GM12878 (cell line): Measurements from ENCODE around the gene CRYBB1. TPM values are rescaled to one million over a fixed set of nuclear protein-coding genes. Genes with fewer than 3 reads are reported as not detected.

Experiments used
- ATAC-seq: fragments of 200-7000 bp; cut with Tn5 transposase; 3 replicates; pipeline ENCODE4 v1.9.1; 2020; ENCODE audit warnings: mild to moderate bottlenecking, moderate library complexity
- BruUV-seq: library from RNA; stranded (reverse); fragments of 400-500 nt; replicated peaks from 2 replicates; lab custom pipeline; 2021; lab: Mats Ljungman, UMichigan
- CTCF ChIA-PET: fragments of 300-600 bp; sonication (Branson Sonifier 250); formaldehyde crosslinking; extraction: SDS; loops from one replicate; lab custom pipeline; 2021; ENCODE audit warnings: inconsistent platforms; lab: Yijun Ruan, JAX
- POLR2A ChIA-PET: fragments of 350-600 bp; formaldehyde crosslinking; extraction: SDS; loops from one replicate; lab custom pipeline; 2021; ENCODE audit warnings: inconsistent platforms; lab: Charles Lee
- RAD21 ChIA-PET: fragments of 300-600 bp; sonication (Branson Sonifier 250); formaldehyde crosslinking; loops from one replicate; lab custom pipeline; 2023; ENCODE audit warnings: antibody characterized with exemption; ENCODE audit not compliant: unreplicated experiment; lab: Charles Lee
- SMC1A ChIA-PET: fragments of 300-600 bp; sonication (Branson Sonifier 250); formaldehyde crosslinking; loops from one replicate; lab custom pipeline; 2023; ENCODE audit not compliant: unreplicated experiment, uncharacterized antibody; lab: Charles Lee
- DNase-seq: peaks from one replicate; pipeline ENCODE4 v3.0.0-alpha.2; 2011; ENCODE audit warnings: low read depth, low spot score
- FAIRE-seq: peaks from 3 replicates; lab custom pipeline; 2011; peaks lifted over from hg19 to GRCh38; lab: Jason Lieb, UNC
- H2AFZ ChIP-seq: 2 replicates; pipeline ENCODE4 v1.6.0; 2011; ENCODE audit warnings: low read depth, low read length, control low read depth; ENCODE audit not compliant: control insufficient read depth
- H3K27ac ChIP-seq: 2 replicates; pipeline ENCODE4 v1.5.1; 2011; ENCODE audit warnings: control low read depth; ENCODE audit not compliant: control insufficient read depth, insufficient read depth
- H3K27me3 ChIP-seq, 2 experiments: replicated peaks in 1 of 2; 2 replicates each; pipeline versions ENCODE4 v1.6.0 to v1.6.1; 2011; ENCODE audit warnings: low read length in 1 of 2; ENCODE audit not compliant: control insufficient read depth in 2 of 2, insufficient read depth in 2 of 2
- H3K36me3 ChIP-seq, 2 experiments: 2 replicates each; pipeline ENCODE4 v1.5.1; 2011; ENCODE audit warnings: low read length in 1 of 2; ENCODE audit not compliant: control insufficient read depth in 2 of 2, insufficient read depth in 2 of 2
- H3K4me1 ChIP-seq: 2 replicates; pipeline ENCODE4 v1.6.1; 2011; ENCODE audit warnings: mild to moderate bottlenecking, low read length, moderate library complexity, mixed read lengths; ENCODE audit not compliant: control insufficient read depth, insufficient read depth
- H3K4me2 ChIP-seq: 2 replicates; pipeline ENCODE4 v1.6.0; 2011; ENCODE audit warnings: control low read depth; ENCODE audit not compliant: control insufficient read depth, insufficient read depth
- H3K4me3 ChIP-seq: fragments of 200-600 bp; sonication (generic); 2 replicates; pipeline ENCODE4 v1.5.1; 2016
- H3K79me2 ChIP-seq: 2 replicates; pipeline ENCODE4 v1.6.0; 2011; ENCODE audit warnings: low read length; ENCODE audit not compliant: control insufficient read depth, insufficient read depth
- H3K9ac ChIP-seq: 2 replicates; pipeline ENCODE4 v1.8.0; 2011; ENCODE audit warnings: low read length, control low read depth, mixed read lengths; ENCODE audit not compliant: control insufficient read depth, insufficient read depth
- H3K9me3 ChIP-seq: replicated peaks from 3 replicates; pipeline ENCODE4 v1.5.1; 2011; ENCODE audit warnings: mild to moderate bottlenecking, low read length; ENCODE audit not compliant: control insufficient read depth, insufficient read depth
- H4K20me1 ChIP-seq: 2 replicates; pipeline ENCODE4 v1.6.0; 2011; ENCODE audit not compliant: control insufficient read depth, insufficient read depth
- CBX3 ChIP-seq: fragments of 200-600 bp; sonication (generic); IDR thresholded peaks from 2 replicates; pipeline ENCODE4 v1.6.1; 2016; ENCODE audit warnings: low read depth, borderline replicate concordance
- ETV6 ChIP-seq, 2 experiments: fragments of 450-650 bp in 1 of 2; IDR thresholded peaks in 1 of 2; conservative IDR thresholded peaks in 1 of 2; 2 replicates each; pipeline ENCODE4 v1.6.1; 2014; ENCODE audit warnings: antibody characterized with exemption in 1 of 2, borderline replicate concordance in 1 of 2, low read depth in 1 of 2, mild to moderate bottlenecking in 1 of 2, moderate library complexity in 1 of 2
- HCFC1 ChIP-seq: fragments of 150-350 bp; IDR thresholded peaks from 2 replicates; pipeline ENCODE4 v1.6.1; 2014; ENCODE audit warnings: low read length
- HDAC6 ChIP-seq: fragments of 200-600 bp; sonication (generic); IDR thresholded peaks from one replicate; pipeline ENCODE4 v1.8.0; 2017; ENCODE audit warnings: antibody characterized with exemption; ENCODE audit not compliant: unreplicated experiment
- MTA3 ChIP-seq: IDR thresholded peaks from 2 replicates; pipeline ENCODE4 v1.6.1; 2012; ENCODE audit warnings: low read length, inconsistent platforms, borderline replicate concordance
- PML ChIP-seq: IDR thresholded peaks from 2 replicates; pipeline ENCODE4 v1.6.1; 2012; ENCODE audit warnings: low read length, inconsistent platforms
- POLR2AphosphoS2 ChIP-seq: IDR thresholded peaks from 2 replicates; pipeline ENCODE4 v1.6.1; 2011; ENCODE audit warnings: low read depth, mild to moderate bottlenecking, low read length, improper control_type of control experiment, moderate library complexity
- RAD21 ChIP-seq: IDR thresholded peaks from 2 replicates; pipeline ENCODE4 v1.6.1; 2011; ENCODE audit warnings: mild to moderate bottlenecking, low read depth, low read length, moderate library complexity; ENCODE audit not compliant: insufficient read depth
- RAD51 ChIP-seq: fragments of 450-650 bp; IDR thresholded peaks from 2 replicates; pipeline ENCODE4 v1.6.1; 2016; ENCODE audit warnings: moderate library complexity, mild to moderate bottlenecking, inconsistent platforms
- SUPT20H ChIP-seq: IDR thresholded peaks from 2 replicates; pipeline ENCODE4 v1.6.1; 2011; ENCODE audit warnings: low read depth, mild to moderate bottlenecking, low read length, moderate library complexity, borderline replicate concordance; ENCODE audit not compliant: control insufficient read depth
- TARDBP ChIP-seq: IDR thresholded peaks from 2 replicates; pipeline ENCODE4 v1.6.1; 2016; ENCODE audit warnings: borderline replicate concordance
- TCF12 ChIP-seq: IDR thresholded peaks from 2 replicates; pipeline ENCODE4 v1.6.1; 2011; ENCODE audit warnings: low read depth, mild to moderate bottlenecking, low read length
- WRNIP1 ChIP-seq: IDR thresholded peaks from 2 replicates; pipeline ENCODE4 v1.6.1; 2011; ENCODE audit warnings: low read depth, low read length, improper control_type of control experiment, borderline replicate concordance
- ZNF217 ChIP-seq: fragments of 450-650 bp; IDR thresholded peaks from 2 replicates; pipeline ENCODE4 v1.6.1; 2017; ENCODE audit warnings: antibody characterized with exemption, mild to moderate bottlenecking
- ZZZ3 ChIP-seq: IDR thresholded peaks from 2 replicates; pipeline ENCODE4 v1.6.1; 2011; ENCODE audit warnings: low read depth; ENCODE audit not compliant: control insufficient read depth, insufficient read length
- WGBS: methylation state at CpG from one replicate; pipeline ENCODE4 v1.1.6; 2016; ENCODE audit warnings: low lambda C conversion rate; ENCODE audit not compliant: insufficient replicate concordance, insufficient coverage; ENCODE audit errors: missing lambda C conversion rate; 5-methylcytosine and 5-hydroxymethylcytosine counted together
- in situ Hi-C: fragments of 300-500 bp; cut with MboI; formaldehyde crosslinking; loops from 9 replicates; pipeline ENCODE4 v1.14.3; 2018; ENCODE audit warnings: mixed read lengths
- intact Hi-C: fragments of 100-400 bp; cut with micrococcal nuclease; formaldehyde crosslinking; loops from one replicate; pipeline ENCODE4 v1.14.2; 2022; ENCODE audit not compliant: unreplicated experiment
- polyA plus RNA-seq, 11 experiments: library from polyadenylated mRNA; depleted of rRNA in 4 of 11; unstranded in 6 of 11; stranded (reverse) in 5 of 11; fragments of >200 nt; fragmentation: Nextera tagmentation in 4 of 11; fragmentation: Illumina TruSeq in 1 of 11; extraction: Ambion mirVana in 4 of 11; extraction: Trizol in 1 of 11; gene quantifications; 1 replicate in 1 of 11; 2 replicates in 10 of 11; pipeline versions ENCODE4 v1.2.1 to v1.2.3, GENCODE V29; 2011 to 2016; ENCODE audit warnings: inconsistent platforms in 2 of 11, missing spikeins in 2 of 11, low read depth in 1 of 11
- total RNA-seq, 4 experiments: library from RNA; depleted of rRNA in 3 of 4; stranded (reverse); fragments of >200 nt in 3 of 4; fragmentation: Illumina TruSeq in 1 of 4; extraction: Trizol in 1 of 4; gene quantifications; 2 replicates each; pipeline versions ENCODE4 v1.2.1 to v1.2.3, GENCODE V29; 2013 to 2021
- TF ChIP-seq, protein P1 (sequence below): fragments of 450-650 bp; IDR thresholded peaks from 2 replicates; pipeline ENCODE4 v1.6.1; 2017; ENCODE audit warnings: antibody characterized with exemption, mild to moderate bottlenecking, moderate library complexity
- TF ChIP-seq, protein P2 (sequence below): fragments of 450-650 bp; IDR thresholded peaks from 2 replicates; pipeline ENCODE4 v1.6.1; 2014; ENCODE audit warnings: mild to moderate bottlenecking
- TF ChIP-seq, protein P3 (sequence below): fragments of 450-650 bp; IDR thresholded peaks from 2 replicates; pipeline ENCODE4 v1.6.1; 2017; ENCODE audit warnings: borderline replicate concordance
- TF ChIP-seq, protein P4 (sequence below): fragments of 450-650 bp; IDR thresholded peaks from 2 replicates; pipeline ENCODE4 v1.6.1; 2016; ENCODE audit warnings: mild to moderate bottlenecking

CRYBB1 gene
- total and polyA plus RNA-seq, 10 of the 15 experiments (the other 5 are each of a cell fraction or from before 2014, with no cell fraction given), result 0.09 to 0.64 (median 0.23) TPM; not detected in 5

DNA sequence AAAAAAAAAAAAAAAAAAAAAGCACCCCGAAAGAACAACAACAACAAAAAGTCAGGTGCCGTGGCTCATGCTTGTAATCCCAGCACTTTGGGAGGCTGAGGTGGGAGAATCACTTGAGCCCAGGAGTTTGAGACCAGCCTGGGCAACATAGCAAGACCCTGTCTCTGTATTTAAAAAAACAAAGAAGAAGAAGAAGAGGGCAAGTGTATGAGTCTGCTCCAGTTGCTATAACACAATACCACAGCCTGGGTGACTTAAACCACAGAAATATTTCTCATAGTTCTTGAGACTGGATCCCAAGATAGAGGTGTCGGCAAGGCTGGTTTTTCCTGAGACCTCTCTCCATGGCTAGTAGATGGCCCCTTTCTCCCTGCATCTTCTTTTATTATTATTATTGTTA, 16.4 kb upstream of the CRYBB1 start:
- H3K4me2 ChIP-seq, result no peak overlapping the region
- H2AFZ ChIP-seq, result no peak overlapping the region
- no peaks in the 10 kb centered on the region for H4K20me1 ChIP-seq
- ChIA-PET POLR2A (no interaction called here), SMC1A (no interaction called here), RAD21 (no interaction called here), CTCF (interaction anchor here (0.8 kb wide), 1 partner anchor 131 kb away, joined by 4 read pairs; no protein-coding TSS in a partner anchor)
- no peak for ATAC-seq
- no peaks in the 10 kb centered on the region for H3K27me3 ChIP-seq
- H3K79me2 ChIP-seq, result no peaks in the 10 kb centered on the region
- H3K4me3 ChIP-seq, result no peak overlapping the region
- FAIRE-seq, result no peak
- in situ Hi-C loops (no loop called here), intact Hi-C loops (no loop called here)
- 55% methylated on average over 2 of the region's 3 CpGs for WGBS
- H3K4me1 ChIP-seq, result no peaks in the 10 kb centered on the region
- no peaks in the 10 kb centered on the region for H3K36me3 ChIP-seq
- no peak for DNase-seq
- no peaks in the 10 kb centered on the region; the same call in 2 of the 3 replicates for H3K9me3 ChIP-seq
- no TSS peak for BruUV-seq
- H3K9ac ChIP-seq, result no peak overlapping the region
- H3K27ac ChIP-seq, result no peak overlapping the region
- TF ChIP-seq TCF12 (no peak), RAD21 (no peak), CBX3 (no peak), WRNIP1 (no peak), RAD51 (no peak), SUPT20H (no peak), HDAC6 (no peak), ETV6 (conservative IDR thresholded peaks at IDR 0.05 in 1 of 2, IDR thresholded peaks at IDR 0.05 in 1 of 2; ENCODE audit: borderline replicate concordance in 1 of 2, low read depth in 1 of 2) (no peak), PML (no peak), ZZZ3 (no peak), HCFC1 (no peak), TARDBP (no peak), ZNF217 (no peak), MTA3 (no peak), POLR2AphosphoS2 (no peak)
- TF ChIP-seq, protein P1, sequence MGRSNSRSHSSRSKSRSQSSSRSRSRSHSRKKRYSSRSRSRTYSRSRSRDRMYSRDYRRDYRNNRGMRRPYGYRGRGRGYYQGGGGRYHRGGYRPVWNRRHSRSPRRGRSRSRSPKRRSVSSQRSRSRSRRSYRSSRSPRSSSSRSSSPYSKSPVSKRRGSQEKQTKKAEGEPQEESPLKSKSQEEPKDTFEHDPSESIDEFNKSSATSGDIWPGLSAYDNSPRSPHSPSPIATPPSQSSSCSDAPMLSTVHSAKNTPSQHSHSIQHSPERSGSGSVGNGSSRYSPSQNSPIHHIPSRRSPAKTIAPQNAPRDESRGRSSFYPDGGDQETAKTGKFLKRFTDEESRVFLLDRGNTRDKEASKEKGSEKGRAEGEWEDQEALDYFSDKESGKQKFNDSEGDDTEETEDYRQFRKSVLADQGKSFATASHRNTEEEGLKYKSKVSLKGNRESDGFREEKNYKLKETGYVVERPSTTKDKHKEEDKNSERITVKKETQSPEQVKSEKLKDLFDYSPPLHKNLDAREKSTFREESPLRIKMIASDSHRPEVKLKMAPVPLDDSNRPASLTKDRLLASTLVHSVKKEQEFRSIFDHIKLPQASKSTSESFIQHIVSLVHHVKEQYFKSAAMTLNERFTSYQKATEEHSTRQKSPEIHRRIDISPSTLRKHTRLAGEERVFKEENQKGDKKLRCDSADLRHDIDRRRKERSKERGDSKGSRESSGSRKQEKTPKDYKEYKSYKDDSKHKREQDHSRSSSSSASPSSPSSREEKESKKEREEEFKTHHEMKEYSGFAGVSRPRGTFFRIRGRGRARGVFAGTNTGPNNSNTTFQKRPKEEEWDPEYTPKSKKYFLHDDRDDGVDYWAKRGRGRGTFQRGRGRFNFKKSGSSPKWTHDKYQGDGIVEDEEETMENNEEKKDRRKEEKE, result no peak
- TF ChIP-seq, protein P2, sequence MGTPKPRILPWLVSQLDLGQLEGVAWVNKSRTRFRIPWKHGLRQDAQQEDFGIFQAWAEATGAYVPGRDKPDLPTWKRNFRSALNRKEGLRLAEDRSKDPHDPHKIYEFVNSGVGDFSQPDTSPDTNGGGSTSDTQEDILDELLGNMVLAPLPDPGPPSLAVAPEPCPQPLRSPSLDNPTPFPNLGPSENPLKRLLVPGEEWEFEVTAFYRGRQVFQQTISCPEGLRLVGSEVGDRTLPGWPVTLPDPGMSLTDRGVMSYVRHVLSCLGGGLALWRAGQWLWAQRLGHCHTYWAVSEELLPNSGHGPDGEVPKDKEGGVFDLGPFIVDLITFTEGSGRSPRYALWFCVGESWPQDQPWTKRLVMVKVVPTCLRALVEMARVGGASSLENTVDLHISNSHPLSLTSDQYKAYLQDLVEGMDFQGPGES, result no peak
- TF ChIP-seq, protein P3, sequence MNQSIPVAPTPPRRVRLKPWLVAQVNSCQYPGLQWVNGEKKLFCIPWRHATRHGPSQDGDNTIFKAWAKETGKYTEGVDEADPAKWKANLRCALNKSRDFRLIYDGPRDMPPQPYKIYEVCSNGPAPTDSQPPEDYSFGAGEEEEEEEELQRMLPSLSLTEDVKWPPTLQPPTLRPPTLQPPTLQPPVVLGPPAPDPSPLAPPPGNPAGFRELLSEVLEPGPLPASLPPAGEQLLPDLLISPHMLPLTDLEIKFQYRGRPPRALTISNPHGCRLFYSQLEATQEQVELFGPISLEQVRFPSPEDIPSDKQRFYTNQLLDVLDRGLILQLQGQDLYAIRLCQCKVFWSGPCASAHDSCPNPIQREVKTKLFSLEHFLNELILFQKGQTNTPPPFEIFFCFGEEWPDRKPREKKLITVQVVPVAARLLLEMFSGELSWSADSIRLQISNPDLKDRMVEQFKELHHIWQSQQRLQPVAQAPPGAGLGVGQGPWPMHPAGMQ, result no peak
- TF ChIP-seq, protein P4, sequence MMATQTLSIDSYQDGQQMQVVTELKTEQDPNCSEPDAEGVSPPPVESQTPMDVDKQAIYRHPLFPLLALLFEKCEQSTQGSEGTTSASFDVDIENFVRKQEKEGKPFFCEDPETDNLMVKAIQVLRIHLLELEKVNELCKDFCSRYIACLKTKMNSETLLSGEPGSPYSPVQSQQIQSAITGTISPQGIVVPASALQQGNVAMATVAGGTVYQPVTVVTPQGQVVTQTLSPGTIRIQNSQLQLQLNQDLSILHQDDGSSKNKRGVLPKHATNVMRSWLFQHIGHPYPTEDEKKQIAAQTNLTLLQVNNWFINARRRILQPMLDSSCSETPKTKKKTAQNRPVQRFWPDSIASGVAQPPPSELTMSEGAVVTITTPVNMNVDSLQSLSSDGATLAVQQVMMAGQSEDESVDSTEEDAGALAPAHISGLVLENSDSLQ, result no peak
